Left ventricle myocardium inferior (tissue), 1 donor: ENCODE measurements around the gene CDK16. TPM values are rescaled to one million over a fixed set of nuclear protein-coding genes. Genes with fewer than 3 reads are reported as not detected.

Experiments
- DNase-seq: peaks from one replicate; pipeline ENCODE4 v3.0.0-alpha.2; 2020
- H3K27ac ChIP-seq: fragments of 200-600 bp; replicated peaks from 2 replicates; pipeline ENCODE4 v1.8.0; 2021
- H3K27me3 ChIP-seq: fragments of 200-600 bp; 2 replicates; pipeline ENCODE4 v1.8.0; 2021; ENCODE audit warnings: low read depth
- H3K36me3 ChIP-seq: fragments of 200-600 bp; 2 replicates; pipeline ENCODE4 v1.8.0; 2021
- H3K4me1 ChIP-seq: fragments of 200-600 bp; 2 replicates; pipeline ENCODE4 v1.8.0; 2021
- H3K4me3 ChIP-seq: fragments of 200-600 bp; 2 replicates; pipeline ENCODE4 v1.8.0; 2021; ENCODE audit warnings: mild to moderate bottlenecking, moderate library complexity
- H3K9me3 ChIP-seq: fragments of 200-600 bp; replicated peaks from 2 replicates; pipeline ENCODE4 v1.8.0; 2021
- CTCF ChIP-seq: fragments of 200-600 bp; IDR thresholded peaks from 2 replicates; pipeline ENCODE4 v1.8.0; 2021; ENCODE audit warnings: antibody characterized with exemption, mild to moderate bottlenecking, borderline replicate concordance
- intact Hi-C: fragments of 100-400 bp; cut with micrococcal nuclease; formaldehyde crosslinking; loops from one replicate; pipeline ENCODE4 v1.11.0; 2022
- total RNA-seq: library from RNA; stranded (reverse); fragmentation: NEBNext Ultra II Directional; extraction: Animal tissue kit (Norgen Biotek cat#: 25700); gene quantifications from one replicate; pipeline ENCODE4 v1.2.1, GENCODE V29; 2021
- donor health status: DM: no; HTN: yes; CAD: no; lungs with severe emphysema.

CDK16 gene
- total RNA-seq, 1 donor from 2014 or later: 120 TPM

- Histone ChIP-seq H3K9me3 (no peaks in the 10 kb centered on the region), H3K27ac (no peak overlapping the region), H3K4me3 (no peak overlapping the region), H3K4me1 (peaks cover 4% of the 10 kb centered on the region), H3K27me3 (no peaks in the 10 kb centered on the region), H3K36me3 (peaks cover 41% of the 10 kb centered on the region)
- no peak for DNase-seq
- no peak for TF ChIP-seq CTCF
- intact Hi-C loops: no loop called here
Observed at GRCh38 chrX:47176101-47176740, 42.3 kb upstream of the CDK16 start.

- Histone ChIP-seq H3K27me3 (no peaks in the 10 kb centered on the region), H3K27ac (no peak overlapping the region), H3K4me1 (peaks cover 4% of the 10 kb centered on the region), H3K4me3 (no peak overlapping the region), H3K9me3 (no peaks in the 10 kb centered on the region), H3K36me3 (peaks cover 48% of the 10 kb centered on the region)
- DNase-seq: no peak
- TF ChIP-seq CTCF: no peak
- intact Hi-C loops: no loop called here
Observed at GRCh38 chrX:47177079-47177478, 41.4 kb upstream of the CDK16 start.

GRCh38 chrX:47178337-47178736 lies 40.1 kb upstream of the CDK16 start:
- no peak for TF ChIP-seq CTCF
- intact Hi-C loops: no loop called here
- peaks cover 47% of the 10 kb centered on the region for H3K36me3 ChIP-seq
- no peak for DNase-seq
- H3K4me1 ChIP-seq: peaks cover under 1% of the 10 kb centered on the region
- H3K9me3 ChIP-seq: no peaks in the 10 kb centered on the region
- H3K27me3 ChIP-seq: no peaks in the 10 kb centered on the region
- H3K4me3 ChIP-seq: no peak overlapping the region
- H3K27ac ChIP-seq: peak overlapping the region; percentile 67

GRCh38 chrX:47179221-47179927 lies 39.1 kb upstream of the CDK16 start:
- Histone ChIP-seq H3K4me3 (no peak overlapping the region), H3K27me3 (no peaks in the 10 kb centered on the region), H3K36me3 (peaks cover 44% of the 10 kb centered on the region), H3K27ac (peak overlapping the region; percentile 67), H3K4me1 (no peaks in the 10 kb centered on the region), H3K9me3 (no peaks in the 10 kb centered on the region)
- intact Hi-C loops: no loop called here
- DNase-seq: peak; percentile 54
- TF ChIP-seq CTCF: no peak

GRCh38 chrX:47179928-47180255 lies 38.6 kb upstream of the CDK16 start:
- peak overlapping the region; percentile 67 for H3K27ac ChIP-seq
- H3K4me3 ChIP-seq: no peak overlapping the region
- H3K27me3 ChIP-seq: no peaks in the 10 kb centered on the region
- peaks cover 46% of the 10 kb centered on the region for H3K36me3 ChIP-seq
- DNase-seq: no peak
- H3K4me1 ChIP-seq: no peaks in the 10 kb centered on the region
- TF ChIP-seq CTCF: no peak
- no peaks in the 10 kb centered on the region for H3K9me3 ChIP-seq
- intact Hi-C loops: no loop called here
